ENCODE data around the gene CAPZA1. TPM values are rescaled to one million over a fixed set of nuclear protein-coding genes. Genes with fewer than 3 reads are reported as not detected.

CAPZA1 gene
- total RNA-seq, 1 experiment from 2014 or later, result 137 TPM

GRCh38 chr1:112692681-112693080 is 73.0 kb downstream of the CAPZA1 start:
- DNase-seq (ENCODE audit: low read depth, low spot score), result no peak
- in situ Hi-C loops (cut with HindIII; ENCODE audit: low pct_unique_long_range_greater_than_20kb, low sequenced_read_pairs), result no loop called here

DNA sequence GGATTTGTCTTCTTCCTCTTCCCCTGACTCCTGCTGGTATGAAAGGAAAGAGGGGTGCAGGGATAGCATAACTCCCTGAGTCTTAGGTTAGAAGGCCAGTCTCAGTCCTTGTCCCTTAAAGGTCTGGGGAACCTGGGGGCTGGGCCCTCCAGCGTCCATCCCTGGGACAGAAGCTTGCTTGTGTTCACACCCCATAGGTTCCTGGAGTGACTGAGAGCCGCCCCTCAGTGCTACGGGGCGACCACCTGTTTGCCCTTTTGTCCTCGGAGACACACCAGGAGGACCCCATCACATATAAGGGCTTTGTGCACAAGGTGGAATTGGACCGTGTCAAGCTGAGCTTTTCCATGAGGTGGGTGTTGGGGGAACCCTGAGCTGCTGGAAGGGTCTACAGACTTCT is 74.2 kb downstream of the CAPZA1 start:
- in situ Hi-C loops (cut with HindIII; ENCODE audit: low pct_unique_long_range_greater_than_20kb, low sequenced_read_pairs), result no loop called here

DNA sequence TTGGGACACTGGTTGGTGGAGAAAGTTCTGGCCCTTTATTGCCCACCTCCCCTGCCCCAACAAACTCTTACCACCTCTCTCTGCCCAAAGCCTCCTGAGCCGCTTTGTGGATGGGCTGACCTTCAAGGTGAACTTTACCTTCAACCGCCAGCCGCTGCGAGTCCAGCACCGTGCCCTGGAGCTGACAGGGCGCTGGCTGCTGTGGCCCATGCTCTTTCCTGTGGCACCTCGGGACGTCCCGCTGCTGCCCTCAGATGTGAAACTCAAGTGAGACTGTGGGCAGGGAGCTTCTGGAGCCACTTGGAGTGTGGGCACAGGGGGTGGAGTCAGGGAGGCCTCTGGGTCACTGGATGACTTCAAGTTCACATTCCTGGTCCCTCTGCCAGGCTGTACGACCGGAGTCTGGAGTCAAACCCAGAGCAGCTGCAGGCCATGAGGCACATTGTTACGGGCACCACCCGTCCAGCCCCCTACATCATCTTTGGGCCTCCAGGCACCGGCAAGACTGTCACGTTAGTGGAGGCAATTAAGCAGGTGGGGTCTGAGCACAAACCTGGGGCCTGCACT is 74.8 kb downstream of the CAPZA1 start:
- in situ Hi-C loops (cut with HindIII; ENCODE audit: low pct_unique_long_range_greater_than_20kb, low sequenced_read_pairs), result no loop called here
- DNase-seq (ENCODE audit: low read depth, low spot score), result no peak

More for the DNA sequence above, 74.2 kb downstream of the CAPZA1 start:
- DNase-seq (ENCODE audit: low read depth, low spot score), result no peak

- in situ Hi-C loops (cut with HindIII; ENCODE audit: low pct_unique_long_range_greater_than_20kb, low sequenced_read_pairs), result no loop called here
- no peak for DNase-seq (ENCODE audit: low read depth, low spot score)
Measured at GRCh38 chr1:112695276-112695675, 75.6 kb downstream of the CAPZA1 start.

- in situ Hi-C loops (cut with HindIII; ENCODE audit: low pct_unique_long_range_greater_than_20kb, low sequenced_read_pairs), result no loop called here
- DNase-seq (ENCODE audit: low read depth, low spot score), result no peak
Measured at GRCh38 chr1:112696578-112697314, 77.1 kb downstream of the CAPZA1 start.

GRCh38 chr1:112697781-112698201 is 78.2 kb downstream of the CAPZA1 start:
- in situ Hi-C loops (cut with HindIII; ENCODE audit: low pct_unique_long_range_greater_than_20kb, low sequenced_read_pairs), result no loop called here
- DNase-seq (ENCODE audit: low read depth, low spot score), result no peak

DNA sequence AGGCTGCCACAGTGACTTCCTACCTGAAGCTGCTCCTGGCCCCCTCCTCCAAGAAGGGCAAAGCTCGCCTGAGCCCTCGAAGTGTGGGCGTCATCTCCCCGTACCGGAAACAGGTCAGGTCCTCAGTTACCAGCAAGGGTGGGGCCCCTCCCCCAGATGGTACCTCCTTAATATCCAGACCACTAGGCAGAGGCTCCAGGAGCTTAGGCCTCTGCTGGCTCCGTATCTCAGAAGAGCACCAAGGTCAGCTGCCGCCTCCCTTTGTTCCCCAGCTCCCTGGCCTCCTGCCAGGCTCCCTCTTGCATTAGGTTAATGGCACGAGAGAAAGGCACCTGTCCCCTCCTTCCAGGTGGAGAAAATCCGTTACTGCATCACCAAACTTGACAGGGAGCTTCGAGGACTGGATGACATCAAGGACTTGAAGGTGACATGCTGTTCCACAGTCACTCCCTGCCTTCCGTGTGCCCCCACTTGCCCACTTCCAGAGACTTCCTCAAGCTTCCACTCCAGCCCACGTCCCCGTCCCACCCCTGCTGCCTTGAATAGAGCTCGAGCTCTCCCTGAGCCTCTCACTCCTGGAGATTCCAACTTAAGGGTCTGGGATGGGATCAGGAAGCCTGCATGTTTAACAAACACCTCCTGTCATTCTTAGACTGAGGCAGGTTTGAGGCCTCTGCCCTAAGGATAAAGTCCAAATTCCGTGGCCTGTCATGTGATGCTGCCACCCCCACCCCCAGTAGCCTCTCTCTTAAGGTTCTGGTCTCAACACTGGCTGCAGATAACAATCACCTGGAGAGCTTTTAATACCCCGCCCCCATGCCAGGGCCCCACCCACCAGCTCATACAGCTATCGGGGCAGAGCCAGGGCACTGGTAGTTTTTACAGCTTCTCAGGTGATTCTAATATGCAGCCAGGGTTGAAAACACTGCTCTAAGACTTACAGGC is 79.0 kb downstream of the CAPZA1 start:
- DNase-seq (ENCODE audit: low read depth, low spot score), result no peak
- in situ Hi-C loops (cut with HindIII; ENCODE audit: low pct_unique_long_range_greater_than_20kb, low sequenced_read_pairs), result no loop called here

- in situ Hi-C loops (cut with HindIII; ENCODE audit: low pct_unique_long_range_greater_than_20kb, low sequenced_read_pairs), result no loop called here
- DNase-seq (ENCODE audit: low read depth, low spot score), result no peak
Measured at GRCh38 chr1:112699425-112700144, 80.0 kb downstream of the CAPZA1 start.

- in situ Hi-C loops (cut with HindIII; ENCODE audit: low pct_unique_long_range_greater_than_20kb, low sequenced_read_pairs), result no loop called here
- DNase-seq (ENCODE audit: low read depth, low spot score), result peak; percentile 81
Measured at GRCh38 chr1:112700290-112701226, 80.9 kb downstream of the CAPZA1 start.

- DNase-seq (ENCODE audit: low read depth, low spot score), result no peak
- in situ Hi-C loops (cut with HindIII; ENCODE audit: low pct_unique_long_range_greater_than_20kb, low sequenced_read_pairs), result no loop called here
Measured at GRCh38 chr1:112701227-112702066, 81.8 kb downstream of the CAPZA1 start.

DNA sequence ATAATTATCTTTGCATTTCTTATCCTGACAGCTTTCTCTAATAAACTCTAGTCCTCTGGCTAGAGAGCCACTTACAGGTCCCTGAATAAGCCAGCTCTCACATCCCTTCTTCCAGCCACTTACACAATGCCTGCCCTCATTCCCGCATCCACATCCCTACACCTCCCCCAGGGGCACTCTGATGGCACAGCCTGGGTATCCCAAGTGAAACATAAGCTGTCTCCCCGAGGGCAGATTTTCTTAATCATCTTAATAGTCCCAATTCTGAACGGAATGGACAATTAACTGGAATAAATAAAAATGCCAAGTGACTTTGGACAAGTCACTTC is 82.4 kb downstream of the CAPZA1 start:
- no peak for DNase-seq (ENCODE audit: low read depth, low spot score)
- in situ Hi-C loops (cut with HindIII; ENCODE audit: low pct_unique_long_range_greater_than_20kb, low sequenced_read_pairs), result no loop called here

DNA sequence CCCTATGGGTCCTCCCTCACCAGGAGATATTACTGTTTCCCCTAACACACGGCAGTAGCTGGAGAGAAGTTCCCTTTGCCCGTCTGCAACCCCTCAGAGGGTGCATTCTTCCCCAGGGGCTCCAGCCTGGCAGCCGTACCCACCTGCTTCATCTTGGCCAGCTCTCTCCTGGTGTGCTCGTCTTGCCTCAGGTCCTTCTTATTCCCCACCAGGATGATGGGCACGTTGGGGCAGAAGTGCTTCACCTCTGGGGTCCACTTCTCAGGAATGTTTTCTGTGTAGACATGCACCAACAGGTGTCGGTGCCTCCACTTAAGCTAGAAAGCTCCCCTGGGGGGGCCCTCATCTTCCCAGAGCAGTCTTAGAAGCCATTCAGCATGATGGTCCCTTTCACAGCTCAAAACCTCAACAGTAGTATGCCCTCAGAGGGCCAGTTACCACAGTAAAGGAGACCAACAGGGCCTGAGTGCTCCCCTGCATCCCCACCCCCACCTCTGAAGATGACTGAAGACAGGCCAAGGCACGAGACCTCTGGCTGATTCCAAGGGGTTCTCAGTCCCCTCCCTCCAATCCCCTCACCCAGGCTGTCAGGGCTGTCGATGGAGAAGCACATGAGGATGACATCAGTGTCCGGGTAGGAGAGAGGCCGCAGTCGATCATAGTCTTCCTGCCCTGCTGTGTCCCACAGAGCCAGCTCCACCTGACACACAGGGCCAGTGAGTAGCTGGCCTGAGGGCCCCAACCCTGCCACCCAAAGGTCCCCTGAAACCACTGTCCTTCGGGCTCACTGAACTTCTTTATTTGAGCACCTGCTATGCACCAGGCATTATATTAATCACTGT is 83.0 kb downstream of the CAPZA1 start:
- DNase-seq (ENCODE audit: low read depth, low spot score), result no peak
- in situ Hi-C loops (cut with HindIII; ENCODE audit: low pct_unique_long_range_greater_than_20kb, low sequenced_read_pairs), result no loop called here

DNA sequence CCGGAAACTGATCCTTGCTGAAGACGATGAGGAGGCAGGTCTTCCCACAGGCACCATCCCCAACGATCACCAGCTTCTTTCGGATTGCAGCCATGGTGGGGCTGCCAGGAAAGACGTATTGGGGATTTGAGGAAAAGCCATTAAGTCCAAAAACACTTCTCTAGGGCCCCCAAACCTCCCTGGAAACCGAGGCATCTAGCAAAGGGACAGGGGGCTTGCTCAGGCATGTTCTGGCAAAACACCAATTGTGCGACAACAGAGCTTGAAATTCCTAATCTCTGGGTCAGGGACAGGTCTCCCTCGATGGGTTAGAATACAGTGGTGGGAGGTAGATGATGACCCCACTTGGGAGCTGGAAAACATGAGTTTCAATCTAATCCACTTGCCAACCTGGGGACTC is 84.1 kb downstream of the CAPZA1 start:
- in situ Hi-C loops (cut with HindIII; ENCODE audit: low pct_unique_long_range_greater_than_20kb, low sequenced_read_pairs), result no loop called here
- no peak for DNase-seq (ENCODE audit: low read depth, low spot score)

DNA sequence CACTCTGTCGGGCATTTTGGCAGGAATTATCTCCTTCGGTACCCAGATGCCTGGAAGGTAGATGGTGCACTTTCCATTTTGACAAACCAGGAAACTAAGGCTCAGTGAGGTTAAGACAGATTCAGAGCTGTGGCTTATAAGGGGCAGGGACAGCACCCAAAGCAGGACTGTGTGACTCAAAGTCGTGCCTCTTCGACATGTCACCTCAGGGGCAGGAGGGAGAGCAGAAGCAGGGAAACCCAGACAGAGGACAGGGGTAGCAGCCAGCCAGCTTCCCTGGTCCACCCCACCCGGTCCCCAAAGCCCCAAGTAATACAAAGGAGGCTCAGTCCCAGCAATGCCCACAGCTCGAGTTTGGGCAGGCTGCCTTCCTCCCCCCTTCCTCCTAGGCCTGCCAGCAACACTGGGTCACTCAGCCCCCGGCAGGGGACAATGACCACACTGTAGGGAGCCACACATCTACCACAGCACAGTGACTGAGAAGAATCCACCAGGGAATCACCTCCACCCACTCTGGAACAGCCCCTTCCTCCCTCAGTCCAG is 84.8 kb downstream of the CAPZA1 start:
- no peak for DNase-seq (ENCODE audit: low read depth, low spot score)
- in situ Hi-C loops (cut with HindIII; ENCODE audit: low pct_unique_long_range_greater_than_20kb, low sequenced_read_pairs), result no loop called here

- in situ Hi-C loops (cut with HindIII; ENCODE audit: low pct_unique_long_range_greater_than_20kb, low sequenced_read_pairs), result no loop called here
- peak; percentile 84 for DNase-seq (ENCODE audit: low read depth, low spot score)
Measured at GRCh38 chr1:112704934-112705627, 85.4 kb downstream of the CAPZA1 start.

Data from SK-MEL-5 (cell line).